ENCODE measurements around the gene CEP350.

- TF ChIP-seq CTCF (conservative IDR thresholded peaks at IDR 0.05; ENCODE audit: low read length) (no peak), EZH2phosphoT487 (IDR thresholded peaks at IDR 0.05; ENCODE audit: borderline replicate concordance) (no peak)
Observed at GRCh38 chr1:180112984-180113647, 158.5 kb downstream of the CEP350 start.
